Tibial nerve (tissue), 4 donors: ENCODE results near the gene C2CD4B.

Experiments
- EP300 ChIP-seq, 2 donors: sonication (generic); formaldehyde crosslinking; IDR thresholded peaks; one replicate each; pipeline ENCODE4 v1.6.1; 2017; ENCODE audit warnings: antibody characterized with exemption in 2 of 2, mild to moderate bottlenecking in 1 of 2
- POLR2A ChIP-seq, 2 donors: fragments of 450-650 bp; IDR thresholded peaks; one replicate each; pipeline ENCODE4 v1.6.1; 2017; ENCODE audit warnings: antibody characterized with exemption in 2 of 2, mild to moderate bottlenecking in 2 of 2, moderate library complexity in 2 of 2
- TF ChIP-seq, protein P1 (sequence below), 5 experiments: fragments of 200-600 bp in 3 of 5; fragments of 450-650 bp in 2 of 5; sonication (generic) in 3 of 5; IDR thresholded peaks; one replicate each; pipeline ENCODE4 v1.5.1; 2016 to 2019; ENCODE audit warnings: antibody characterized with exemption in 5 of 5, mild to moderate bottlenecking in 3 of 5, moderate library complexity in 2 of 5

DNA sequence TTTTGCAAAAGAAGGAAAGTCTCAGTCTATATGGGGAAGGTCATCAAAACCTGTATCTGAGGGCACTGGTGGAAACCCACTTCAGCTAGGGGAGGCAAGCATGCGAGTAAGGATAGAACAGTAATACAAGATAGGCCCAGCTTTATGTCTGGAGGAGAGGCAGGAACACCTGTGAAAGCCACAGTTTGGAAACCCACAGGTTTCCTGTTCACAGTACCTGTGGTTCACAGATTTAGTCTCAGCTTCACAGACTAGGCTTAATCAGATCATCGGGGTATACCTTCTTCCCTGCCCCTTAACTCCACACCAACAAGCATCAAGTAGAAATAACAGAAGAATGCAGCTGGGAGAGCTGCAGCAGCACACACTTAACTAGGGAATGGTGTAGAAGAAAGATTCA is 36.2 kb downstream of the C2CD4B start:
- TF ChIP-seq, protein P1, sequence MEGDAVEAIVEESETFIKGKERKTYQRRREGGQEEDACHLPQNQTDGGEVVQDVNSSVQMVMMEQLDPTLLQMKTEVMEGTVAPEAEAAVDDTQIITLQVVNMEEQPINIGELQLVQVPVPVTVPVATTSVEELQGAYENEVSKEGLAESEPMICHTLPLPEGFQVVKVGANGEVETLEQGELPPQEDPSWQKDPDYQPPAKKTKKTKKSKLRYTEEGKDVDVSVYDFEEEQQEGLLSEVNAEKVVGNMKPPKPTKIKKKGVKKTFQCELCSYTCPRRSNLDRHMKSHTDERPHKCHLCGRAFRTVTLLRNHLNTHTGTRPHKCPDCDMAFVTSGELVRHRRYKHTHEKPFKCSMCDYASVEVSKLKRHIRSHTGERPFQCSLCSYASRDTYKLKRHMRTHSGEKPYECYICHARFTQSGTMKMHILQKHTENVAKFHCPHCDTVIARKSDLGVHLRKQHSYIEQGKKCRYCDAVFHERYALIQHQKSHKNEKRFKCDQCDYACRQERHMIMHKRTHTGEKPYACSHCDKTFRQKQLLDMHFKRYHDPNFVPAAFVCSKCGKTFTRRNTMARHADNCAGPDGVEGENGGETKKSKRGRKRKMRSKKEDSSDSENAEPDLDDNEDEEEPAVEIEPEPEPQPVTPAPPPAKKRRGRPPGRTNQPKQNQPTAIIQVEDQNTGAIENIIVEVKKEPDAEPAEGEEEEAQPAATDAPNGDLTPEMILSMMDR (IDR thresholded peaks at IDR 0.05) = no peak
- no peak for TF ChIP-seq EP300 (IDR thresholded peaks at IDR 0.05)
- no peak for TF ChIP-seq POLR2A (IDR thresholded peaks at IDR 0.05)
